Stimulated activated CD4-positive, alpha-beta T cell treated with anti-CD3 and anti-CD28 coated beads, Interleukin-15, amount 100 ng/mL, for 24 hours (primary cell): Measurements from ENCODE around the gene ACTR6.

Source experiments
- DNase-seq: peaks from one replicate; pipeline ENCODE4 v3.0.0-alpha.2; 2020

The ACTR6 gene

GRCh38 chr12:100267603-100268281, 67.1 kb downstream of the ACTR6 start:
- peak; percentile 34 for DNase-seq

DNA sequence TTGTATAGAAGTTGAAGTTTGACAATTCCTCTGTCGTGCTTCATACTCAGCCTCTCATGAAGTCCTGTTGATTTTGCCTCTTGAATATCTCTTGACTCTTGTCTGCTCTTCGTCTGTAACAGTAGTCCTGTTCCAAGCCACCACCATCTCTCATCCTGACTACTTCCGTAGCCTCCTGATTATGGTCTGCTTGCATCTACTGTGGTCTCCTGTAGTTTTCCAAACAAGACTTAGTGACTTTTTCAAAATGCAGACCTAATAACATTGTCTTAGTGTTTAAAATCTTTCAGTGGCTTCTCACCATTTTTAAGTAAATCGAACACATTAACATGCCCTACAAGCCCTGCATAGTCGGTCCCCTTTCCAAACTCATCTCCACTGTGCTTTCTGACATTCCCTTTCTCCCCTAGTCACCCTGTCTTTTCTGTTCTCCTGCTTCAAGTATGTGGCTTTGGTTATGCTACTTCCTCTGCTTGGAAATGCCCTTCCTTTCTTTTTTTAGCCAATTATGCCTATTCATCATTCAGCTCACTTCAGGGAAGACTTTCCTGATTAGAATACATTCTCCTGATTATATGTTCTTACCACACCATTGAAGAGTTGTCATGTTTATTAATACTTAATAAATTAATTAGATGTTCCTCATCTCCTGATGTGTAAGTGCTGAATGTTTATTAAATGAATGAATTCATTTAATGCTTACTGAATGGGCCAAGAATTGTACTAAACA, 68.4 kb downstream of the ACTR6 start:
- no peak for DNase-seq

- no peak for DNase-seq
Measured at GRCh38 chr12:100273782-100274181, 73.2 kb downstream of the ACTR6 start.
